Vagina (tissue), 2 donors: Measurements from ENCODE around the gene ABCC2.

Experiments used
- POLR2A ChIP-seq, 2 donors: fragments of 450-650 bp; IDR thresholded peaks; one replicate each; pipeline ENCODE4 v1.6.1; 2017; ENCODE audit warnings: antibody characterized with exemption in 2 of 2, mild to moderate bottlenecking in 2 of 2, moderate library complexity in 2 of 2
- TF ChIP-seq, protein P1 (sequence below), 3 experiments: fragments of 450-650 bp in 2 of 3; fragments of 200-600 bp in 1 of 3; sonication (generic) in 1 of 3; IDR thresholded peaks; one replicate each; pipeline ENCODE4 v1.5.1; 2017 to 2019; ENCODE audit warnings: antibody characterized with exemption in 3 of 3, mild to moderate bottlenecking in 2 of 3, moderate library complexity in 2 of 3

DNA sequence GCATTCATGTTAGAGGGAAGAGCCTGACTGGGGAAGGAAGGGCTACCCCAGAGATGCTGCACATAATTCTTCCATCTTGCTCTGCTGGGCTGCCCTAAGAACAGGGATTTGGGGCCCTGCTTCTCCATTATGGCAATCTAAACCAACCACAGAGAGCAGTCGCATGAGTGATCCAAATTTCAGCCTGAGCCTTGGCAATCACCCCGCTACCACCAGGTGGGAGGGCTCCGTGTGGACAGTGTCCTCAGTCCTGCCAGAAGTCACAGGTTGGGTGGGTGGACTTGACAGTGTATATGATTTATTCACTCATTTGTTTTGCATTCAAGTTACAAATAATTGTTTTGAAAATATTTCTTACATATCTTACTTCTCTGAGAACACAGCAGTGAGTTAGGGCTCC lies 22.0 kb downstream of the ABCC2 start:
- TF ChIP-seq, protein P1, sequence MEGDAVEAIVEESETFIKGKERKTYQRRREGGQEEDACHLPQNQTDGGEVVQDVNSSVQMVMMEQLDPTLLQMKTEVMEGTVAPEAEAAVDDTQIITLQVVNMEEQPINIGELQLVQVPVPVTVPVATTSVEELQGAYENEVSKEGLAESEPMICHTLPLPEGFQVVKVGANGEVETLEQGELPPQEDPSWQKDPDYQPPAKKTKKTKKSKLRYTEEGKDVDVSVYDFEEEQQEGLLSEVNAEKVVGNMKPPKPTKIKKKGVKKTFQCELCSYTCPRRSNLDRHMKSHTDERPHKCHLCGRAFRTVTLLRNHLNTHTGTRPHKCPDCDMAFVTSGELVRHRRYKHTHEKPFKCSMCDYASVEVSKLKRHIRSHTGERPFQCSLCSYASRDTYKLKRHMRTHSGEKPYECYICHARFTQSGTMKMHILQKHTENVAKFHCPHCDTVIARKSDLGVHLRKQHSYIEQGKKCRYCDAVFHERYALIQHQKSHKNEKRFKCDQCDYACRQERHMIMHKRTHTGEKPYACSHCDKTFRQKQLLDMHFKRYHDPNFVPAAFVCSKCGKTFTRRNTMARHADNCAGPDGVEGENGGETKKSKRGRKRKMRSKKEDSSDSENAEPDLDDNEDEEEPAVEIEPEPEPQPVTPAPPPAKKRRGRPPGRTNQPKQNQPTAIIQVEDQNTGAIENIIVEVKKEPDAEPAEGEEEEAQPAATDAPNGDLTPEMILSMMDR (IDR thresholded peaks at IDR 0.05) = no peak
- TF ChIP-seq POLR2A (IDR thresholded peaks at IDR 0.05) = no peak
